IMR-90 (cell line): Measurements from ENCODE around the gene SYNGR3. TPM values are rescaled to one million over a fixed set of nuclear protein-coding genes. Genes with fewer than 3 reads are reported as not detected.

ENCODE experiments used
- ATAC-seq: fragments of 200-7000 bp; cut with Tn5 transposase; 2 replicates; pipeline ENCODE4 v1.9.1; 2020; ENCODE audit warnings: low read depth, mild to moderate bottlenecking, moderate library complexity
- BruUV-seq: library from RNA; stranded (reverse); fragments of 400-500 nt; replicated peaks from 2 replicates; lab custom pipeline; 2021; lab: Mats Ljungman, UMichigan
- CTCF ChIA-PET: fragments of 300-600 bp; formaldehyde crosslinking; extraction: SDS; loops from one replicate; lab custom pipeline; 2021; ENCODE audit warnings: antibody characterized with exemption; lab: Yijun Ruan, JAX
- POLR2A ChIA-PET: fragments of 300-600 bp; sonication (Branson Sonifier 250); formaldehyde crosslinking; loops from one replicate; lab custom pipeline; 2022; ENCODE audit warnings: antibody characterized with exemption; ENCODE audit not compliant: unreplicated experiment; lab: Charles Lee
- DNase-seq: peaks from one replicate; pipeline ENCODE4 v3.0.0; 2013
- H2AFZ ChIP-seq: replicated peaks from 2 replicates; pipeline ENCODE3; 2013; ENCODE audit warnings: low read length, mild to moderate bottlenecking; ENCODE audit not compliant: poor library complexity
- H2AK5ac ChIP-seq: 2 replicates; pipeline ENCODE4 v1.6.1; 2013; ENCODE audit warnings: low read depth, low read length, inconsistent platforms
- H2AK9ac ChIP-seq: replicated peaks from 2 replicates; pipeline ENCODE3; 2013; ENCODE audit warnings: mild to moderate bottlenecking, low read depth, low read length, moderate library complexity; ENCODE audit not compliant: poor library complexity
- H2BK120ac ChIP-seq: 2 replicates; pipeline ENCODE4 v1.6.1; 2013; ENCODE audit warnings: low read depth, low read length, inconsistent platforms
- H2BK15ac ChIP-seq: 3 replicates; pipeline ENCODE4 v1.6.1; 2013; ENCODE audit warnings: low read depth, low read length, inconsistent platforms
- H2BK20ac ChIP-seq: 2 replicates; pipeline ENCODE4 v1.6.1; 2013; ENCODE audit warnings: low read depth, mild to moderate bottlenecking, inconsistent platforms, low read length, moderate library complexity
- H2BK5ac ChIP-seq: 2 replicates; pipeline ENCODE4 v1.6.1; 2013; ENCODE audit warnings: mild to moderate bottlenecking, low read depth, low read length, inconsistent platforms; ENCODE audit not compliant: poor library complexity, severe bottlenecking
- H3K14ac ChIP-seq: replicated peaks from 2 replicates; pipeline ENCODE4 v1.6.1; 2013; ENCODE audit warnings: low read depth, low read length, inconsistent platforms
- H3K18ac ChIP-seq: 2 replicates; pipeline ENCODE4 v1.6.1; 2013; ENCODE audit warnings: low read depth, low read length, control low read depth
- H3K23ac ChIP-seq: 2 replicates; pipeline ENCODE4 v1.6.1; 2013; ENCODE audit warnings: low read depth, low read length, inconsistent platforms
- H3K27ac ChIP-seq: 2 replicates; pipeline ENCODE4 v1.5.1; 2013; ENCODE audit warnings: mild to moderate bottlenecking, control low read depth, low read length; ENCODE audit not compliant: insufficient read depth
- H3K27me3 ChIP-seq: 2 replicates; pipeline ENCODE4 v1.6.1; 2013; ENCODE audit warnings: low read length; ENCODE audit not compliant: control insufficient read depth, insufficient read depth
- H3K36me3 ChIP-seq: 2 replicates; pipeline ENCODE4 v1.6.1; 2013; ENCODE audit warnings: low read length, mixed read lengths; ENCODE audit not compliant: control insufficient read depth, insufficient read depth
- H3K4ac ChIP-seq: 2 replicates; pipeline ENCODE4 v1.6.1; 2013; ENCODE audit warnings: low read depth, low read length, inconsistent platforms
- H3K4me1 ChIP-seq: 2 replicates; pipeline ENCODE4 v1.6.1; 2013; ENCODE audit warnings: low read length, mixed read lengths; ENCODE audit not compliant: control insufficient read depth, insufficient read depth
- H3K4me2 ChIP-seq: 2 replicates; pipeline ENCODE4 v1.6.1; 2013; ENCODE audit warnings: low read depth, mild to moderate bottlenecking, control low read depth, low read length, moderate library complexity
- H3K4me3 ChIP-seq: 2 replicates; pipeline ENCODE4 v1.5.1; 2013; ENCODE audit warnings: low read depth, mild to moderate bottlenecking, control low read depth, low read length, moderate library complexity; ENCODE audit not compliant: insufficient read depth
- H3K56ac ChIP-seq: 2 replicates; pipeline ENCODE4 v1.6.1; 2013; ENCODE audit warnings: low read length, inconsistent platforms; ENCODE audit not compliant: insufficient read depth; ENCODE audit errors: extremely low read depth
- H3K79me1 ChIP-seq, 2 experiments: 2 replicates each; pipeline ENCODE4 v1.6.1; 2013; ENCODE audit warnings: low read length in 2 of 2, inconsistent platforms in 1 of 2, low read depth in 1 of 2
- H3K9ac ChIP-seq: 2 replicates; pipeline ENCODE4 v1.6.1; 2013; ENCODE audit warnings: low read depth, low read length, control low read depth
- H3K9me1 ChIP-seq: 2 replicates; pipeline ENCODE4 v1.6.1; 2013; ENCODE audit warnings: low read length, inconsistent platforms; ENCODE audit not compliant: insufficient read depth
- H3K9me3 ChIP-seq: 2 replicates; pipeline ENCODE4 v1.6.1; 2013; ENCODE audit warnings: low read length; ENCODE audit not compliant: control insufficient read depth, insufficient read depth
- H4K20me1 ChIP-seq: 2 replicates; pipeline ENCODE4 v1.6.1; 2013; ENCODE audit warnings: low read length, inconsistent platforms; ENCODE audit not compliant: insufficient read depth
- H4K5ac ChIP-seq: 2 replicates; pipeline ENCODE4 v1.6.1; 2013; ENCODE audit warnings: mild to moderate bottlenecking, low read depth, low read length, control low read depth
- H4K8ac ChIP-seq, 2 experiments: 2 replicates each; pipeline ENCODE4 v1.6.1; 2013; ENCODE audit warnings: low read depth in 2 of 2, low read length in 2 of 2, control low read depth in 1 of 2, inconsistent platforms in 1 of 2
- H4K91ac ChIP-seq: 2 replicates; pipeline ENCODE4 v1.6.1; 2013; ENCODE audit warnings: low read depth, low read length, inconsistent platforms; ENCODE audit not compliant: insufficient read depth
- CEBPB ChIP-seq: IDR thresholded peaks from 2 replicates; pipeline ENCODE4 v1.6.1; 2012; ENCODE audit warnings: low read depth, low read length, improper control_type of control experiment
- CTCF ChIP-seq: conservative IDR thresholded peaks from 2 replicates; pipeline ENCODE4 v1.5.1; 2012; ENCODE audit warnings: mild to moderate bottlenecking, low read depth, low read length, improper control_type of control experiment
- NFE2L2 ChIP-seq: fragments of 150-350 bp; IDR thresholded peaks from 2 replicates; pipeline ENCODE4 v1.6.1; 2016; ENCODE audit warnings: low read depth, mild to moderate bottlenecking, low read length
- WGBS, 2 experiments: methylation state at CpG; one replicate each; pipeline versions ENCODE4 v1.1.5 to v1.1.7; 2013; ENCODE audit warnings: missing lambda C conversion rate in 2 of 2; ENCODE audit not compliant: insufficient read length in 1 of 2; ENCODE audit errors: extremely low coverage in 2 of 2; 5-methylcytosine and 5-hydroxymethylcytosine counted together
- dilution Hi-C: fragments of 300-500 bp; cut with HindIII; formaldehyde crosslinking; loops from one replicate; pipeline ENCODE4 v1.14.3; 2018; ENCODE audit warnings: low sequenced_read_pairs; ENCODE audit not compliant: unreplicated experiment
- in situ Hi-C: fragments of 300-500 bp; cut with MboI; formaldehyde crosslinking; loops from 3 replicates; pipeline ENCODE4 v1.14.3; 2019; ENCODE audit warnings: low sequenced_read_pairs, inconsistent platforms, mixed read lengths
- intact Hi-C: fragments of 100-400 bp; cut with micrococcal nuclease; formaldehyde crosslinking; loops from 2 replicates; pipeline ENCODE4 v1.10.0; 2022
- polyA plus RNA-seq, 3 experiments: library from polyadenylated mRNA; depleted of rRNA; stranded (reverse); fragments of >200 nt; gene quantifications; 2 replicates each; pipeline ENCODE4 v1.2.3, GENCODE V29; 2012; ENCODE audit warnings: low replicate concordance in 1 of 3
- total RNA-seq: library from RNA; depleted of rRNA; stranded (reverse); fragments of >200 nt; gene quantifications from 2 replicates; pipeline ENCODE4 v1.2.3, GENCODE V29; 2012

Gene SYNGR3
- total and polyA plus RNA-seq, 2 of the 4 experiments (the other 2 are of a cell fraction): 1.8 to 5.8 TPM

- POLR2A ChIA-PET: no interaction called here
- BruUV-seq: no TSS peak
- dilution Hi-C loops: no loop called here
- H3K9me1 ChIP-seq: peaks cover 6% of the 10 kb centered on the region
- H4K20me1 ChIP-seq: no peaks in the 10 kb centered on the region
- H3K23ac ChIP-seq: no peak overlapping the region
- no peak overlapping the region for H2BK20ac ChIP-seq
- no peak overlapping the region for H4K5ac ChIP-seq
- H3K4ac ChIP-seq: no peak overlapping the region
- H4K91ac ChIP-seq: no peak overlapping the region
- no peak overlapping the region for H3K18ac ChIP-seq
- H3K27me3 ChIP-seq: peaks cover 18% of the 10 kb centered on the region; the same call in 1 of the 2 replicates
- TF ChIP-seq CEBPB (peak; percentile 45; the same call in 1 of the 2 replicates), NFE2L2 (no peak), CTCF (peak; percentile 32)
- no peak overlapping the region for H4K8ac ChIP-seq
- no peak overlapping the region for H3K56ac ChIP-seq
- H3K79me1 ChIP-seq: no peaks in the 10 kb centered on the region
- no peak overlapping the region for H3K14ac ChIP-seq
- no peak overlapping the region for H2AK5ac ChIP-seq
- H3K9me3 ChIP-seq: no peaks in the 10 kb centered on the region
- CTCF ChIA-PET: interaction anchor here (1.4 kb wide), 1 partner anchor 124 kb away, joined by 3 read pairs; no protein-coding TSS in a partner anchor
- H3K4me1 ChIP-seq: peaks cover 3% of the 10 kb centered on the region; the same call in 1 of the 2 replicates
- H3K27ac ChIP-seq: no peak overlapping the region
- no peaks in the 10 kb centered on the region for H3K36me3 ChIP-seq
- H3K4me2 ChIP-seq: no peak overlapping the region
- no peak overlapping the region for H2BK5ac ChIP-seq
- no peak overlapping the region for H3K4me3 ChIP-seq
- peak overlapping the region; percentile 33 for H2AFZ ChIP-seq
- in situ Hi-C loops: no loop called here
- H2AK9ac ChIP-seq: no peak overlapping the region
- no peak overlapping the region for H2BK15ac ChIP-seq
- no peak overlapping the region for H2BK120ac ChIP-seq
- H3K9ac ChIP-seq: no peak overlapping the region
- intact Hi-C loops: no loop called here
- 43% methylated on average over 6 of the region's 13 CpGs; no CpG with 5 or more reads in 1 of the 2 experiments for WGBS, 2 experiments
- DNase-seq (no peak), ATAC-seq (no peak)
Observed at GRCh38 chr16:2016407-2016922, 26.7 kb downstream of the SYNGR3 start.
